OCI-LY1 (cell line): ENCODE measurements around the gene DPPA2.

Source experiments
- EZH2 ChIP-seq: fragments of 200-600 bp; sonication (generic), shearing (Covaris generic); IDR thresholded peaks from 2 replicates; pipeline ENCODE4 v1.8.0; 2017; ENCODE audit warnings: borderline replicate concordance, mixed run types, mild to moderate bottlenecking, antibody characterized with exemption, low read length, moderate library complexity, mixed read lengths
- TF ChIP-seq, protein P1 (sequence below): fragments of 200-600 bp; sonication (generic), shearing (Covaris generic); IDR thresholded peaks from 2 replicates; pipeline ENCODE4 v1.5.1; 2017; ENCODE audit warnings: mild to moderate bottlenecking, antibody characterized with exemption, low read length, moderate library complexity, mixed read lengths

- TF ChIP-seq, protein P1, sequence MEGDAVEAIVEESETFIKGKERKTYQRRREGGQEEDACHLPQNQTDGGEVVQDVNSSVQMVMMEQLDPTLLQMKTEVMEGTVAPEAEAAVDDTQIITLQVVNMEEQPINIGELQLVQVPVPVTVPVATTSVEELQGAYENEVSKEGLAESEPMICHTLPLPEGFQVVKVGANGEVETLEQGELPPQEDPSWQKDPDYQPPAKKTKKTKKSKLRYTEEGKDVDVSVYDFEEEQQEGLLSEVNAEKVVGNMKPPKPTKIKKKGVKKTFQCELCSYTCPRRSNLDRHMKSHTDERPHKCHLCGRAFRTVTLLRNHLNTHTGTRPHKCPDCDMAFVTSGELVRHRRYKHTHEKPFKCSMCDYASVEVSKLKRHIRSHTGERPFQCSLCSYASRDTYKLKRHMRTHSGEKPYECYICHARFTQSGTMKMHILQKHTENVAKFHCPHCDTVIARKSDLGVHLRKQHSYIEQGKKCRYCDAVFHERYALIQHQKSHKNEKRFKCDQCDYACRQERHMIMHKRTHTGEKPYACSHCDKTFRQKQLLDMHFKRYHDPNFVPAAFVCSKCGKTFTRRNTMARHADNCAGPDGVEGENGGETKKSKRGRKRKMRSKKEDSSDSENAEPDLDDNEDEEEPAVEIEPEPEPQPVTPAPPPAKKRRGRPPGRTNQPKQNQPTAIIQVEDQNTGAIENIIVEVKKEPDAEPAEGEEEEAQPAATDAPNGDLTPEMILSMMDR: no peak
- TF ChIP-seq EZH2: no peak
Measured at GRCh38 chr3:109252641-109253040, 63.7 kb downstream of the DPPA2 start.
